ENCODE measurements around the gene CACNB4.

CACNB4 gene

GRCh38 chr2:152089238-152089637, 9.6 kb downstream of the CACNB4 start:
- no peak for DNase-seq (ENCODE audit: low read depth, low spot score)

- DNase-seq (ENCODE audit: low read depth, low spot score), result no peak
Measured at GRCh38 chr2:152088006-152088405, 10.8 kb downstream of the CACNB4 start.

- no peak for DNase-seq (ENCODE audit: low read depth, low spot score)
Measured at GRCh38 chr2:152086231-152086630, 12.6 kb downstream of the CACNB4 start.

GRCh38 chr2:152084076-152084475, 14.8 kb downstream of the CACNB4 start:
- no peak for DNase-seq (ENCODE audit: low read depth, low spot score)

GRCh38 chr2:152083202-152083875, 15.5 kb downstream of the CACNB4 start:
- DNase-seq (ENCODE audit: low read depth, low spot score), result no peak

- no peak for DNase-seq (ENCODE audit: low read depth, low spot score)
Measured at GRCh38 chr2:152078662-152079061, 20.2 kb downstream of the CACNB4 start.

GRCh38 chr2:152078023-152078422, 20.8 kb downstream of the CACNB4 start:
- DNase-seq (ENCODE audit: low read depth, low spot score), result no peak

GRCh38 chr2:152075461-152076050, 23.3 kb downstream of the CACNB4 start:
- no peak for DNase-seq (ENCODE audit: low read depth, low spot score)

GRCh38 chr2:152072011-152072410, 26.8 kb downstream of the CACNB4 start:
- no peak for DNase-seq (ENCODE audit: low read depth, low spot score)

- no peak for DNase-seq (ENCODE audit: low read depth, low spot score)
Measured at GRCh38 chr2:152071518-152071917, 27.3 kb downstream of the CACNB4 start.

- DNase-seq (ENCODE audit: low read depth, low spot score), result no peak
Measured at GRCh38 chr2:152071092-152071491, 27.8 kb downstream of the CACNB4 start.

- no peak for DNase-seq (ENCODE audit: low read depth, low spot score)
Measured at GRCh38 chr2:152068226-152068625, 30.6 kb downstream of the CACNB4 start.

GRCh38 chr2:152067823-152068222, 31.0 kb downstream of the CACNB4 start:
- no peak for DNase-seq (ENCODE audit: low read depth, low spot score)

- DNase-seq (ENCODE audit: low read depth, low spot score), result no peak
Measured at GRCh38 chr2:152065945-152066344, 32.9 kb downstream of the CACNB4 start.

- no peak for DNase-seq (ENCODE audit: low read depth, low spot score)
Measured at GRCh38 chr2:152064001-152064400, 34.8 kb downstream of the CACNB4 start.

- no peak for DNase-seq (ENCODE audit: low read depth, low spot score)
Measured at GRCh38 chr2:152063325-152063924, 35.4 kb downstream of the CACNB4 start.

- DNase-seq (ENCODE audit: low read depth, low spot score), result no peak
Measured at GRCh38 chr2:152062125-152063091, 36.4 kb downstream of the CACNB4 start.

- no peak for DNase-seq (ENCODE audit: low read depth, low spot score)
Measured at GRCh38 chr2:152061383-152061782, 37.5 kb downstream of the CACNB4 start.

GRCh38 chr2:152058655-152059054, 40.2 kb downstream of the CACNB4 start:
- DNase-seq (ENCODE audit: low read depth, low spot score), result no peak

- DNase-seq (ENCODE audit: low read depth, low spot score), result no peak
Measured at GRCh38 chr2:152056418-152056817, 42.4 kb downstream of the CACNB4 start.

- no peak for DNase-seq (ENCODE audit: low read depth, low spot score)
Measured at GRCh38 chr2:152055366-152056108, 43.3 kb downstream of the CACNB4 start.
